ENCODE measurements around the gene TMEM179B.
A peak's percentile ranks its signal among the peaks of the same experiment; 100 is the strongest.

Gene TMEM179B

GRCh38 chr11:62782753-62783152, 4.4 kb upstream of the TMEM179B start:
- Histone ChIP-seq H3K4ac (ENCODE audit: low read depth, low read length) (no peak overlapping the region), H3K79me2 (ENCODE audit: control insufficient read depth, insufficient read depth, low read length) (no peaks in the 10 kb centered on the region), H2BK120ac (ENCODE audit: low read depth, low read length) (no peak overlapping the region), H3K27me3 (ENCODE audit: insufficient read depth, low read length, poor library complexity) (no peaks in the 10 kb centered on the region), H3K9ac (ENCODE audit: low read length) (no peak overlapping the region), H2BK15ac (replicated peaks; ENCODE audit: low read depth) (no peak overlapping the region), H2AK5ac (ENCODE audit: low read length) (no peak overlapping the region), H3K4me2 (ENCODE audit: low read length) (no peak overlapping the region), H3K56ac (ENCODE audit: low read length) (no peak overlapping the region), H3K4me3 (ENCODE audit: low read length) (no peak overlapping the region), H3K18ac (ENCODE audit: low read length) (no peak overlapping the region), H3K36me3 (ENCODE audit: control insufficient read depth, insufficient read depth, low read length) (peaks cover 4% of the 10 kb centered on the region), H4K8ac (ENCODE audit: low read depth, low read length) (no peak overlapping the region), H3K79me1 (ENCODE audit: low read length) (peaks cover 1% of the 10 kb centered on the region), H3K27ac (ENCODE audit: low read depth, low read length) (no peak overlapping the region), H4K5ac (ENCODE audit: low read length) (no peak overlapping the region), H3K23ac (ENCODE audit: low read length) (no peak overlapping the region), H2BK5ac (ENCODE audit: low read length) (no peak overlapping the region), H3K4me1 (ENCODE audit: control insufficient read depth, low read depth, low read length) (peaks cover 3% of the 10 kb centered on the region)
- no peak for DNase-seq
- no CpG with 5 or more reads among the region's 7 CpGs for WGBS (ENCODE audit: extremely low coverage, insufficient coverage, low lambda C conversion rate)

- Histone ChIP-seq H3K4ac (ENCODE audit: low read depth, low read length) (peak overlapping the region; percentile 61), H3K36me3 (ENCODE audit: control insufficient read depth, insufficient read depth, low read length) (peaks cover 10% of the 10 kb centered on the region), H2AK5ac (ENCODE audit: low read length) (peak overlapping the region; percentile 39), H3K4me2 (ENCODE audit: low read length) (peak overlapping the region; percentile 81), H4K8ac (ENCODE audit: low read depth, low read length) (no peak overlapping the region), H3K4me3 (ENCODE audit: low read length) (peak overlapping the region; percentile 58), H2BK120ac (ENCODE audit: low read depth, low read length) (no peak overlapping the region), H3K9ac (ENCODE audit: low read length) (peak overlapping the region; percentile 89), H2BK5ac (ENCODE audit: low read length) (no peak overlapping the region), H3K18ac (ENCODE audit: low read length) (peak overlapping the region; percentile 52), H4K5ac (ENCODE audit: low read length) (no peak overlapping the region), H3K79me1 (ENCODE audit: low read length) (peaks cover 15% of the 10 kb centered on the region), H3K4me1 (ENCODE audit: control insufficient read depth, low read depth, low read length) (peaks cover 5% of the 10 kb centered on the region), H3K27ac (ENCODE audit: low read depth, low read length) (peak overlapping the region; percentile 89), H3K79me2 (ENCODE audit: control insufficient read depth, insufficient read depth, low read length) (peaks cover 26% of the 10 kb centered on the region), H3K56ac (ENCODE audit: low read length) (peak overlapping the region; percentile 96), H3K27me3 (ENCODE audit: insufficient read depth, low read length, poor library complexity) (no peaks in the 10 kb centered on the region), H2BK15ac (replicated peaks; ENCODE audit: low read depth) (no peak overlapping the region), H3K23ac (ENCODE audit: low read length) (no peak overlapping the region)
- peak; percentile 95 for DNase-seq
- WGBS (ENCODE audit: extremely low coverage, insufficient coverage, low lambda C conversion rate): no CpG with 5 or more reads among the region's 51 CpGs
These were observed 741 bp upstream of the TMEM179B start for GRCh38 chr11:62786318-62787004.

- H2AK5ac ChIP-seq (ENCODE audit: low read length): no peak overlapping the region
- no peak overlapping the region for H3K18ac ChIP-seq (ENCODE audit: low read length)
- no peak overlapping the region for H3K9ac ChIP-seq (ENCODE audit: low read length)
- no peak overlapping the region for H2BK15ac ChIP-seq (replicated peaks; ENCODE audit: low read depth)
- no peak overlapping the region for H2BK5ac ChIP-seq (ENCODE audit: low read length)
- H4K8ac ChIP-seq (ENCODE audit: low read depth, low read length): no peak overlapping the region
- peaks cover 10% of the 10 kb centered on the region for H3K36me3 ChIP-seq (ENCODE audit: control insufficient read depth, insufficient read depth, low read length)
- no peaks in the 10 kb centered on the region for H3K27me3 ChIP-seq (ENCODE audit: insufficient read depth, low read length, poor library complexity)
- no peak overlapping the region for H2BK120ac ChIP-seq (ENCODE audit: low read depth, low read length)
- H3K79me2 ChIP-seq (ENCODE audit: control insufficient read depth, insufficient read depth, low read length): peaks cover 28% of the 10 kb centered on the region
- no peak overlapping the region for H3K4me2 ChIP-seq (ENCODE audit: low read length)
- H3K27ac ChIP-seq (ENCODE audit: low read depth, low read length): no peak overlapping the region
- peaks cover 5% of the 10 kb centered on the region for H3K4me1 ChIP-seq (ENCODE audit: control insufficient read depth, low read depth, low read length)
- H4K5ac ChIP-seq (ENCODE audit: low read length): no peak overlapping the region
- no CpG with 5 or more reads among the region's 5 CpGs for WGBS (ENCODE audit: extremely low coverage, insufficient coverage, low lambda C conversion rate)
- no peak overlapping the region for H3K4ac ChIP-seq (ENCODE audit: low read depth, low read length)
- H3K4me3 ChIP-seq (ENCODE audit: low read length): no peak overlapping the region
- H3K56ac ChIP-seq (ENCODE audit: low read length): peak overlapping the region; percentile 57
- H3K23ac ChIP-seq (ENCODE audit: low read length): no peak overlapping the region
- H3K79me1 ChIP-seq (ENCODE audit: low read length): peaks cover 16% of the 10 kb centered on the region
- DNase-seq: peak; percentile 55
These were observed 1.8 kb downstream of the TMEM179B start for GRCh38 chr11:62788991-62789390.

GRCh38 chr11:62789576-62789975, 2.4 kb downstream of the TMEM179B start:
- no peak for DNase-seq
- H3K27me3 ChIP-seq (ENCODE audit: insufficient read depth, low read length, poor library complexity): no peaks in the 10 kb centered on the region
- no peak overlapping the region for H4K8ac ChIP-seq (ENCODE audit: low read depth, low read length)
- H3K4ac ChIP-seq (ENCODE audit: low read depth, low read length): no peak overlapping the region
- H3K18ac ChIP-seq (ENCODE audit: low read length): no peak overlapping the region
- no peak overlapping the region for H3K4me2 ChIP-seq (ENCODE audit: low read length)
- H3K4me1 ChIP-seq (ENCODE audit: control insufficient read depth, low read depth, low read length): peaks cover 5% of the 10 kb centered on the region
- H2BK120ac ChIP-seq (ENCODE audit: low read depth, low read length): no peak overlapping the region
- H4K5ac ChIP-seq (ENCODE audit: low read length): no peak overlapping the region
- H3K79me2 ChIP-seq (ENCODE audit: control insufficient read depth, insufficient read depth, low read length): peaks cover 28% of the 10 kb centered on the region
- peaks cover 16% of the 10 kb centered on the region for H3K79me1 ChIP-seq (ENCODE audit: low read length)
- no peak overlapping the region for H3K27ac ChIP-seq (ENCODE audit: low read depth, low read length)
- H3K23ac ChIP-seq (ENCODE audit: low read length): no peak overlapping the region
- H3K9ac ChIP-seq (ENCODE audit: low read length): no peak overlapping the region
- no peak overlapping the region for H3K4me3 ChIP-seq (ENCODE audit: low read length)
- H2BK5ac ChIP-seq (ENCODE audit: low read length): no peak overlapping the region
- H3K56ac ChIP-seq (ENCODE audit: low read length): no peak overlapping the region
- WGBS (ENCODE audit: extremely low coverage, insufficient coverage, low lambda C conversion rate): no CpG with 5 or more reads among the region's 3 CpGs
- H3K36me3 ChIP-seq (ENCODE audit: control insufficient read depth, insufficient read depth, low read length): peaks cover 14% of the 10 kb centered on the region
- H2BK15ac ChIP-seq (replicated peaks; ENCODE audit: low read depth): no peak overlapping the region
- no peak overlapping the region for H2AK5ac ChIP-seq (ENCODE audit: low read length)

GRCh38 chr11:62791501-62792201, 4.4 kb downstream of the TMEM179B start, which contains the start of gene TMEM223:
Gene TMEM223, minus strand, starts transcription at chr11:62792006. Its CDS starts 12 bp downstream, at chr11:62791994.
- H3K36me3 ChIP-seq (ENCODE audit: control insufficient read depth, insufficient read depth, low read length): peaks cover 20% of the 10 kb centered on the region
- H3K79me2 ChIP-seq (ENCODE audit: control insufficient read depth, insufficient read depth, low read length): peaks cover 28% of the 10 kb centered on the region

More at GRCh38 chr11:62791501-62792201, 4.4 kb downstream of the TMEM179B start, which contains the start of gene TMEM223:
- H4K5ac ChIP-seq (ENCODE audit: low read length): no peak within 1 kb of the TSS
- H3K4ac ChIP-seq (ENCODE audit: low read depth, low read length): peak within 1 kb of the TSS; percentile 74
- H3K56ac ChIP-seq (ENCODE audit: low read length): peak within 1 kb of the TSS; percentile 100
- peak within 1 kb of the TSS; percentile 97 for H3K23ac ChIP-seq (ENCODE audit: low read length)
- peak; percentile 89 for DNase-seq
- H3K4me3 ChIP-seq (ENCODE audit: low read length): peak within 1 kb of the TSS; percentile 99
- H3K18ac ChIP-seq (ENCODE audit: low read length): peak within 1 kb of the TSS; percentile 28
- H3K9ac ChIP-seq (ENCODE audit: low read length): peak within 1 kb of the TSS; percentile 100
- H2BK5ac ChIP-seq (ENCODE audit: low read length): peak within 1 kb of the TSS; percentile 92
- no peak within 1 kb of the TSS for H2BK120ac ChIP-seq (ENCODE audit: low read depth, low read length)
- H3K27ac ChIP-seq (ENCODE audit: low read depth, low read length): peak within 1 kb of the TSS; percentile 80
- H3K79me1 ChIP-seq (ENCODE audit: low read length): peaks cover 16% of the 10 kb centered on the region
- no peak within 1 kb of the TSS for H2BK15ac ChIP-seq (replicated peaks; ENCODE audit: low read depth)
- H3K27me3 ChIP-seq (ENCODE audit: insufficient read depth, low read length, poor library complexity): no peaks in the 10 kb centered on the region
- peak within 1 kb of the TSS; percentile 96 for H2AK5ac ChIP-seq (ENCODE audit: low read length)
- no CpG with 5 or more reads among the region's 58 CpGs for WGBS (ENCODE audit: extremely low coverage, insufficient coverage, low lambda C conversion rate)
- H3K4me2 ChIP-seq (ENCODE audit: low read length): peak within 1 kb of the TSS; percentile 85
- H3K4me1 ChIP-seq (ENCODE audit: control insufficient read depth, low read depth, low read length): peaks cover 2% of the 10 kb centered on the region
- H4K8ac ChIP-seq (ENCODE audit: low read depth, low read length): no peak within 1 kb of the TSS

Measured in mesendoderm (in vitro differentiated cells).